ENCODE measurements around the gene RAD51B.

RAD51B gene

DNA sequence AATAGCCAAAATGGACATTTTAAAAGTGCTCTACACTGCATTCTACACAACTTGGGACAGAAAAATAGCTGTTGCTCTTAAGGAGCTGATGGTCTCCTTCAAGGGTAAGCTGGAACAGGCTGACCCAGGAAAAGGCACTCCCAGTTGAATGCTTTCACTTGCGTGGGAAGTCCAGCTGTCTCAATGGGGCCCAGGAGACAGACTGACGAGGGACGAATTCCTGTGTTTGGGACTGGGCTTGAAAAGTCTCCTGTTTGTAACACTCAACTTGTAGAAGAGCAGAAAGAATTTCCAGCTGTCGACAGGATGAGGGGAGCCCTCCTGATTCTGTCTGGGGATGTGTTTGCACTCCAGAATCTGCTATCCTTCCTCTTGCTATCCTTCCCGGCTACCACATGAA is 792.5 kb downstream of the RAD51B start:
- no peak for DNase-seq

DNA sequence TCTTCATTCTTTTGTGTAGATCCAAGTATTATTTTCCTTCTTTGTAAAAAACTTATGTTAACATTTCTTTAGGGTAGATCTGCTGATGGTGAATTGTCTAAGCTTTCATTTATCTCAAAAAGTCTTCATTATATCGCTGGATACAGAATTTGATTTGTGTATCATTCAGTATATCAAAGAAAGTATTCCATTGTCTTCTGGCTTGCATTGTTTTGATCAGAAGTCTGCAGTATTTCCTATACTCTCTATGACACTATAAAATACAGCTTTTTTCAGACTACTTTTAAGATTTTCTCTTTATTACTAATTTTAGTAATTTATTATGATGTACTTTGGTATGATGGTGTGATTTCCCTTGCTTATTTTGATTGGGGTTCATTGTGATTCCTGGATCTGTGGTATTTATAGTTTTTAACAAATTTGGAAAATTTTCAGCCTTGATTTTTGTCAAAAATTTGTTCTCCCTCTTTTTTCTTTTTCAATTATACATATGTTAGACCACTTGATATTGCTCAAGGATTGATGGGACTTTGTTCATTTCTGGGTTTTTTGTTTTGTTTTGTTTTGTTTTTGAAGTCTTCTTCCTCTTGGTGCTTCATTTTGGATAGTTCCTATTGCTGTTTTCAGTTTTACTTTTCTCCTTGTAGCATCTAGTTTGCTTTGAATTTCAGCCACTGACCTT is 796.8 kb downstream of the RAD51B start:
- DNase-seq: no peak

DNA sequence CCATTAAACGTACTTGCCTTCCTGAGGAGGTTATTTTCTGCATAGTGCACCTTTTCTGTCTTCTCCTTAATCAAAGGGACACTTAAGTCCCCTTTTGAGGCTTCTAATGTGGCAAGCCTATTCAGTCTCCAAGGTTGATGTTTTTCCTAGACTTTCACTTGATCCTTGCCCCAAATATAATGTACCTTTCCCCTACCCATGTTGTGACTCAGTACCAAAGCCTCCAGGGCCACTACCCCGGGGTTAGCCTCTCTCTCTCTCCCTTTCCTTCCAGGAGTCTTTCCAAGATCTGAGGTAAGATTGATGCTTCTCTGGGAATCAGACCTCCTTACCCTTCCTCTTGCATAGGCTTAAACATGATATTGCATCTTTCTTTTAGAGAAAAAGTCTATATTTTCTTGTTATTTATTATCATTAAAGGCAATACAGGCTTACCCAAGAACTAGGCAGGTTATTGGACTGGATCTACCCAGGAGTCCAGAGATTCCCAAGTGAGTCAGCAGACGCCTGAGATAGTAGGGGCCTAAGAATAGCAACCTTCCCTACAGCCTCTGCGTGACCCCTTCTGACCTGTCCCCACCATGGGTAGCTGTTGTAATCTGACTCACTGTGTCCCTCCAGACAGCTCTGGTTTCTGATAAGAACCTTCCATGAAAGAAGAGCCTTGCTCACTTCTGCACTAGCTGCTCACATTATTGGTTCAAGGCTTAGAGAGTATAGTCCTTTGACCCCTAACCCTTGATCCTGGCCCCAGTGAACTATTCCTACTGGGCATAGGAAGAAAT is 800.4 kb downstream of the RAD51B start:
- DNase-seq: no peak

DNA sequence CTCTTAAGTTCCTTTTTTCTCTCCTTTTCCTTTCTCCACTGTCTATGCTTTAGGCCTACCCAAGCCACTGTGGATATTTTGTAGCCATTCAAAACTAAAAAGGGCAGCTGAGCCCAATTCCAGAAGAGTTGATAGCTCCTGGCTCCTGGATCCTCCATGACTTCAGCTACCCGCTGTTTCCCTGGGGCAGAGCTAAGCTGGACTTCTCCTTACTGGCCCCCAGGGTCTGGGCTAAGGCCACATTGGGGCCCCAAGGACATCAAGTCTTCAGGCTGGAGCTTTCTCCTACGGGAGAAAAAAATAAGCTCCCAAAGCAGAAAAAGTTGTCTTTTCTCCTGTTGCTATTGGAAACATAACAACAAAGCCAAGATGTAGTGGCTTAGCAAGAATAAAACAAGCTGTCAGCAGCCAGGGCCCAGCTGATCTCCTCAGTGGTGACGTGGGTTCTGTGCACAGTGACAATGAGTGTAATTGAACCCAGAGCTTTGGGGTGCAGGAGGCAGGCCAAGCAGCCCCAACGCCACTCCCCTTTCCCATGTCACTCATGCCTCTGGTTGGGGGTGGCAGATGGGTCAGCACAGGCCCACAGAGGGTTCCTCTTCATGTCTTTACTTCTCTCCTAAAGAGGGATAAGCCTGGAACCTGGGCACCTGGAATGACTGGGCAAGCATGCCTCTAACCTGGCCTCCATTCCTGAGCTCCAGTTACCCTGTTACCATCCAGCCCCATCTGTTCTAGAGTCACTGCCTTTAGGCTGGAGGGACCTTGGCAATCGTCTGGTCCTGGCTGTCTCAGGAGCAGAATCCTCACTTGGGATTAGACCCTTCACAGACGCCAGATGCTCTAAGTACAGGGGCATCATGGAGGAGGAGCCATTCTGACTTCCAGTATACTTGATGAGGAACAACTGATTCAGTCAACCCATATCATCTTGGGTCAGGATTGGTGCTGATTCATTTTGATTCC is 802.1 kb downstream of the RAD51B start:
- DNase-seq: no peak

DNA sequence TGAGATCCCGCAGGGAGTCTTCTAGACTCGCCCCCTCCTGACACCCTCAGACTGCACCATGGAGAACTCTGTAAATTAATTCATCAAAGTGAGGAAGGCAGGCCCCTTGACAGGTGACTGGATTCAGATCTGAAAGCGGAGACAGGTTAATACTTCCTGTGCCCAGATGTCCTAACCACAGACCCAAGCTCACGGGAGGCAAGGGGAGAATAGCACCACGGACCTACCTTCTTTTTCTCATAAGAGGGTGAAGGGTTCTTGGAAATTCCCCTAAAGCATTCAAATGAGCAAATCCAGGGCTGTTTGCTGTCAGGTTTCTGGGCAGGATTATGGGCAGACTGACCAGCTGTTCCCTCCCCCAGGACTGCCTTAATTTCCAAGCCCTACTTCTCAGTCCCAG is 803.3 kb downstream of the RAD51B start:
- DNase-seq: no peak

DNA sequence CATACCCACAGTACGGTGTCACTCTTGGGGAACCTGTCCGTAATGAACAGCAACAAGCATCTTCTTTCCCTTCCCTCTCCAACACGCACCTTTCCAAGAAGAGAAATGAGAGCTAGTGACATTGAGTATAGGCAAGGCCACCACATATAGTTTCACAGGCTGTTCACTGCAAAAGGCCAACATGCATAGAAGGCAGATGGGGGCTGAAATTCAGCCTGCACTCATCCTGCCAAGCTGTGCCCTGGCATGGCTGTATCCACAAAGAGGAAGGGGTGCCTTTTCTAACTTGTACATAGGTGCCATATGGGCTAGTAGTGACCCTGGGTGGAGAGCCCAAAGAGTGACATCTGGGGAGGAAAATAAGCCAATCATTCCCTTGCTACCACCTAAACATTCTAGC is 803.7 kb downstream of the RAD51B start:
- DNase-seq: no peak

DNA sequence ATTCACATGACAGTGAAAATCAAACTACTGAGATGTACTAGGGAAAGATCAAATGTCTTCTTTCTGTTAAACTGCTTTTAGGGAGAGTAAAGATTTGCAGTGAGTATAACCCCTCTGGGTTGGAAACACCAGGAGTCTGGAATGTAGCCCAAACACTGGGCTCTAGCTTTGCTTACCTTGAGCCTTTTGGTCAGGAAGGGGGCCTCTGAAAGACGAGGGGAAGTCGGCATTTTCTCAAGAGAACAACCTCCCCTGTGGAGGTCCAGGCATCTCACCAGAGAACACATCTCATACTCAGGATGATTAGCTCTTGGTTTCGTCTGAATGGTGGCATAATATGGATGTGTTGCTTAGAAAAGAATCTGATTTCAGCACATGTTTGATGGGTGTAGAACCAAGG is 804.2 kb downstream of the RAD51B start:
- no peak for DNase-seq

DNA sequence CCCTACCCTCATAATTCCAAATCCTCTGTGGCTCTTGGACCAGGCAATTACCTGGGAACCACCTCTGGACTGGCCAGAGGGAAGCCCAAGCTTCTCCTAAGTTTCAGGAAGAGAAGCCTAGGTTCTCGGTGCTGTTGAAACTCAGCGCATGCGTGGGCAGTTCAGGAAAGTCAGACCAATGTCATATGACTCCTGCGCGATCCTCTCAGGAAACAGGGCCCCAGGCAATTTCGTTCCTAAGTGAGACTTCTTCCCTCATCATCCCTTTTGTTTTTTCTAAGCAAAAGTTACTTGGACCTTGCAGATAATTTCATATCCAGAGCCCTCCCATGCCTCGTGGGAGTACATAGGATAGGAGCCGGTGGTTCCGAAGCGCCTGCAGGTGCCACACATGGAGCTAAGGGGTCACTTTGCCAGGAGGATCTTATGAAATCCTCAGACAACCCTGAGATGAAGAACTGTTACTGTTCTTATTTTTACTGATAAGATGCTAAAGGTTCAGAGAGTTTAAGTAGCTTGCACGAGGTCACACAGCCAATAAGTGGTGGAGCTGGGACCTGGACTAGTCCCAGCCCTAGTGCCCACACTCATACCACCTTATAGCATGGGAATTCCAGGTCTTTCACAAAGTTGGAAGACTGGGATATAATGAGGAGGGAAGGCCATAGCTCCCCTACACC is 805.1 kb downstream of the RAD51B start:
- DNase-seq: no peak

DNA sequence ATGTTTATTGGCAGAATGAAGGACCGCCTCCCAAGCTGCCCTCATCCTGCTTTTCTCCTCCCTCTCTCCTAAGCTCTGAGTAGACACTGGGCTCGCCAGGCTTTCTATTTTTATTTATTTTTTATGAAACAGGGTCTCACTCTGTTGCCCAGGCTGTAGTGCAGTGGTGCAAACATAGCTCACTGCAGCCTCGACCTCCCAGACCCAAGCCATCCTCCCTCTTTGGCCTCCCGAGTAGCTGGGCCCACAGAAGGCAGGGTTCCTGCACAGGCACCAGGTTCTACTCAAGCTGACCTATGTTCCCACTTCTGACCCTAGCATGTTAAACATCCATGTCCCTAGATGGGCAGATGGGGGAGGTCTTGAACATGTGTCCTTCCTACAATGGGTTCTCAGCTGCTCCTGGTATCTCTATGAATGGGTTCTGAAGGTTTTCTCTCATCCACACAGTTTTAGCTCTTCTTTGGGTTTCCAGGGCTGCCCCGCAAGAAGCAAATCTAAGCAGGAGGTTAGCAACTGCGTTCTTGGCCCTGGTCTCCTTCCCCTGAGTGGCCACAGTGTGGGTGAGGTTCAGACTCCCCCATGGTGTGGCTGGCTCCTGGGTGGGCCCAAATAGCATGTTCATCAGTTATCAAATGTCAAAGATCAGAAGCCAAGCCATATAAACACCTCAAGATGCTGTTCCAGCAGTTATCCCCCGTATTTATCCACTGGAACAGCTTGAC is 805.9 kb downstream of the RAD51B start:
- DNase-seq: no peak

DNA sequence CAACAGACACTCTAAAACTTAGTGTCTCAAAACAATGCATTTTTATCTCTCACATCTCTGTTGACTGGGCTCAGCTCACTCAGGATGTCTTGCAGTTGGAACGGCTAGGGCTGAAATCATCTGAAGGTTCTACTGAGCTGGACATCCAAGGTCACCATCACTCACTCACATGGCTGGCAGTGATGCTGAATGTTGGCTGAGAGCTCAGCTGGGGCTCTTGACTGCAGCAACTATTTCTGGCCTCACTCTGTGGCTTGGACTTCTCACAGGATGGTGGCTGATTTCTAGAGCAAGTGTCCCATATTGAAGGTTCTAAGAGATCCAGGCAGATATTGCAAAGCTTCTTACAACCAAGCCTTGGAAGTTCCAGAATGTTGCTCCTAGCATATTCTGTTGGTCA is 806.8 kb downstream of the RAD51B start:
- DNase-seq: no peak

DNA sequence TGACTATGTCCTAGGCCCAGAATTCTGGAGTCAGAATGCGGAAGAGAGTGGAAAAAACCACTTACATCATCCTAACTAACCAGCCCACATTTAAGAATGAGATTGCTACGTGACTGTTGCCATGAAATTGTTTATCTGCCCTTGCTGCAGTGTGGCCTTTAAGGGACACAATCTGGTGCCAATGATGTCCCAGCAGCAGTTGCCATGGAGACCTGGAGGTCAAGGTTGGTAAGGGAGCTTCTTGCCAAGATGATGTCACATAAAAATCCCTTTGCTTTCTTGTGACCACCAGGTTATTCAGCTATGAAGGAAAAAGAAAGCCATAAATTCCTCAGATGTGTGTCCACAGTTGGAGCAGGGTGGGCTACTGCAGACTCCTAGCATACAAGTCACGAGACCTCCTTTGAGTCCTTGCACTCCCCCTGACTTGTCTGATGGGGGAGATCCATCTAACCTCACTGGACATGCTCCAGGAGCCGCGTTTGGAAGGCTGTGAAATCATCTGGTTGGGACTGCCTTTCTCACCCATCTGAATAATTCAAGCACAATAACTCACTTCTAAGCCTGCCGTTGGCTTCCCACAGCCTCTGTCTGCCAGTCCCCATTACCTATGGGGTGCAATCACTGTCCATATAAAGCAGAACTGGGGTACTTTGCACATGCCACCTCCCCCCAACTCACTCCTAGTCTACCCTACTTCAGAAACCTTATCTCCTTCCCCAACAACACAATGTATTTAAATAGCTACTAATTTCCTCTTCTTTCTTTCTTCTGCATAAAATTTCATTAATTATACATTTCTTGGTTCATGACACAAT is 807.7 kb downstream of the RAD51B start:
- no peak for DNase-seq

DNA sequence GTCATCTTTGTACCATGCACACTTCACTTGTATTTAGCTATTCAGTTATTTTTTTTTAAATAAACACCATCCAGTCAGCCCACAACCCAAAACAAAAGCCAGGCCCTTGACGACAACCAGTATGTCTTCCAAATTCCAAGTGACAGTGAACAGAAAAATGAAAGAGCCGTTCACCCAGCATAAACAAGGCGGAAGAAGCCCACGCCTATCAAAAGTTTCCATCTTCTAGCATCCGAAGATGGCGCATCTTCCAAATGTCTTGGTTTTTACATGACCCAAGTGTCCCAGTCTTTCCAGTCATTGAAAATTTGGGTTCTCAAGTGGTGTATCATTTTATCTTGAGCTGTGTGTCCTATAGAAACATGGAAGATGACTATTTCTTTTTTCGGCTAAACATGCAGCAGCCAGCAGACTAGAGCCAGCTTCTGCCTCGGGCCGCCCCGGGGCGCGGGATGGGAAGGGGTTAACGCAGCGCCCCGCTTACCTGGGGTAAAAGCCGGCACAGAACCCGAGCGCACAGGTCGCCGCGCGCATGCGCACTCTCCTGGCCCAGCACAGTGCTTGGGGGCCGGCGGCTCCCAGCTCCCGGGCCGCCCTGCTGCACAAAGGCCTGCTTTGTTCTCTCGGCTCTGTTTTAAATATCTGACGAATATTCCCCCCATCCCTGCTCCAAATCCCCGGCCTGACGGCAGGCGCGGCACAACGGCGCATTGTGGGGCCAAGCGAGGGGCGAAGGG is 808.5 kb downstream of the RAD51B start:
- DNase-seq: peak; percentile 67

DNA sequence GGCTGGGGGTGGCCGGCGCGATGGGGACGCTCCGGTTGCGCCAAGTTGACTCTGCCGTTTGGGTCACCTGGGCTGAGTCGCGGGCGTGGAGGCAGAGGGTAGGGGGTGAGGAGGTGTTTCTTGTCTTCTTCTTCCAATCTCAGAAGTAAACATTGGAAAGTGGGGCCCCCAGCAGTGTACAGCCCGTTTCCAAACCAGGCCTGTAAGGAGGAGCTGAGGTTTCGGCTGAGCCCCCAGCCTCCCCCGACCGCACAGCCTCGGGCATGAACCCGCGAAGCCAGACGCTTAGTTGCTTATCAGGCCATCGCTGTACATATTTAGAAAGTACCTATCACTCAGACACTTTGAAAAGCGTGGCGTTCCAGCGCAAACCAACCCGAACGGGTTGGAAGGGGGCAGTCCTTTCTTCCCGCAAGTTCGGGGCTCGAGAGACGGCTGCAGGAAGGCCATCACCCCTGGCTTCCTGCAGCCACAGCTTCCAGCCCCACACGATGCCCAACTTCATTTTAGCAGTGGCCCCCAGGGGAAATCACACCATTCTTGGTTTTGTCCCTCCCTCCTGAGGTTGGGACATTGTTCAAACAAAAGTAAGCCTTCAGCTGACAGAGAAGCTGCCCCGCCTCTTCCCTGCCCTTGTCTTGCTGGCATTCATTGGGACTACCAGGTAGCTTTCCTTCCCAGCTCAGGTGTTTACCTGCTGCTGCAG is 809.2 kb downstream of the RAD51B start:
- peak; percentile 28 for DNase-seq

DNA sequence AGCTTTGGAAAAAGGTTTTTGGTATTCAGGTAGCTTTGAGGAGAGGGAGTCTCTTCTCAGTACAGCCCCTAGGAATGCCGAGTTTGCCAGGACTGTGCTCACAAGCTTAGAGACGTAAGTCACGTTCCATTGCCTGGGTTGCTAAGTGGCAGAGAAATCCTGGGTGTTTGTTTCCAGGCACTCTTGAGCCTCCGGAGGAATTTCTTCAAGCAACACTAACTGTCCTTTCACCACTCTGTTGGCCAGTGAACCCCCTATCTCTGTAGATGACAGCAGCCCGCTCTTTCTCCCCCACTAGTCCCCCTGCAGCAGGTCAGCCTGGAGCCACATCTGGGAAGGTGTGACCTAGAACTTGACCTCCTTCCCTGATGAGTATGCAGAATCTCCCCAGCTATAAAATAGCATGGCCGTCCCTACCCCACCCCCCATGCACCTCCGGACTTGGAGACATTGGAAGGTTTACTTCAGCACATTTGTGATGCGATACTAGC is 810.5 kb downstream of the RAD51B start:
- DNase-seq: no peak

DNA sequence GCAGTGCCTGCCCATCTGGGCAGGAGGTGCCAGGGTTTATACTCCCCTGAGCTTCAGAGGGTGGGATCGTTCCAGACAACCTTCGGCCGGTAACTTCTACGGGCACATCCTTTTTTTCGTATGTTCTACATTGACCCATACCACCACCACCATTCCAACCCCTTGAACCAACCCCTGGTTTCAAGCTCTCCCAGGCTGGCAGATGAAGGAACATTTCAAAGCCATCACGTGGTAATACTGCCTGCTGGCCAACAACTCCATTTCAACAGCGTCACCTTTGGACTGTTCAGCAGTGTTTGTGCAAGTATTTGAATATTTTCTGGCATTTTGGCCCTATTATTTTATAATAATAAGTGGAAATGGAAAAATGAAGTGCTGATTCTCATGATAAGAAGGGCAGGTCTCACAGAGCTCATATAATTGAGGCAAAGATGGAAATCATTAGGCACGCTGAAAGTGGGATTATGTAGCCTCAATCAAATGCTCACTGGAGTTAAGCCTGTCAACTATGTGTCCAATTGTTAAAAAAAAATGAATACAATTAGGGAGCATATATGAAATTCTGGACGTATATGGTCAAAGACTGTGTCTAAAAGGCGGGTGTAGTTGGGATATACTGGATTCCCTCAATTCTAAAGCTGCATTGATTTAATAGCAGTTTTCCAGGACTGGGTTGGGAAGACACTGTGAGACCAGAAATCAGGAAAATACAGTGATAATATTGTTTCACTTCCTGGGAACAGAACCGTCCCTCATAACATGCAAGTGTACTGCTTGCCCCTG is 811.2 kb downstream of the RAD51B start:
- DNase-seq: no peak

DNA sequence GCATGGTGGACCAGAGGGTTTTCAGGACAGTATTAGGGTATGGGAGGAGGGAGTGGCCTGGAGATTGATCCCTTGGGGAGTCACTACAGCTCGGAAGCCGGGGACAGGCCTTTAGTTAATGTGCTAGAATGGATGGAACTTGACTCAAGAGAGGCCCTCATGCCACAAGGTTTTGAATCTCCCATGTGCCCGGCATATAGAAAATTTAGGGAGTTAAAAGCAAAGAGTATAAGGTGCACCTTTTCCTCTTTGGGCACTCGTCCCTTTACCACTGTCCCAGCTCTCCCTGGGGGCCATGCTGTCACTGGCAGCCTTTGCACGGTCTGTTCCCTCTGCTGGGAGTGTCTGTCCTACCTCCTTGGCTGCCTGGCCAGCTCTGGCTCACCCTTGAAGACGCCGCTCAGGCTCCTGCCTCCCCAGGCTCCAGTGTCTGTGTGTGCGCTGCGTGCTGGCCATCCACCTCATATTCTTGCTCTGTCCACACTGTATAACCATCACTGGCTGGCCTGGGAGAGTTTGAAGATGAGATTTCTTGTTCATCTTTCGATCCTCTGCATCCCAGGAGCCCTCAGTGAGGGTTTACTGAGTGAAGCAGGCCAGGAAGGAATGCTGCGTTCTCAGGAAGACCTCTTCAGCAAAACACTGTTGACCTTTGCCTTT is 811.9 kb downstream of the RAD51B start:
- no peak for DNase-seq

DNA sequence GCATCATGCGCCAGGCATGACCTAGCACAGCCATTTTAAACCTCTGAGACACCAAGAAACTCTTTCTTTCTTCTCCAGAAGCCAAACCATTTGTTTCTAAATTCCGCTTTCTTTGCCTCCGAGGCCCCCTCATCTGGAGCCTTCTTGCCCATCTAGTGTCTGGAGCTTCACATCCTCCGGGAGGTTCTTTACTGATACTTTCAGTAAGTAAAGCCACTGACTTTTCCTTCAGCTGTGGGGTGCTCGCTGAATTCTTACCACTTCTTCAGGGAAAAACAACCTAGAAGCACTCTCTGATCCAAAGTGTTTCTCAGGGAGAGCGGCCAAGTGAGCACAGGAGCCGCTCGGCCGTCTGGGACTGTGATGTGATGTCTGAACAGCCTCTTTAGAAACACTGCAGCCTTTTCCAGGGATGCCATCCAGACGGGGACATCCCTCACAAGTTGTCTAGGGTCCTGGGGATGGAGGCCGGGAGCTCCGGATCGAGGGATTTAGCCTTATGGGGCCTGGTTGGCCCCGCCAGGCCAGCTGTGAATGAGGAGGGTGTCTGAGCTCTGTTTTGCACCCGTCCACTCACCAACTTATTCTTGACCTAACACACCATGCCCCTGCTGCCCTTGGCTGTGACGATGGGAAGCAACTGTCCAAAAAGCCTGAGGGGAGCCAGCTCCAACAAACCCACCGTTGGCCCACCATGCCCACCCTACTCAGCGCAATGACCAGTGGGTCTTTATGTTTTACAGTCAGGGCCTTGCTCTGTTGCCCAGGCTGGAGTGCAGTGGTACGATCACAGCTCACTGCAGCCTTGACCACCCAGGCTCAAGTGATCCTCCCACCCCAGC is 812.7 kb downstream of the RAD51B start:
- DNase-seq: no peak
